ENCODE measurements around the gene VANGL1.

GRCh38 chr1:115666206-115666605, 24.4 kb downstream of the VANGL1 start:
- TF ChIP-seq GABPA (IDR thresholded peaks at IDR 0.05; ENCODE audit: low read depth) (no peak), CTCF (IDR thresholded peaks at IDR 0.05; ENCODE audit: insufficient read depth, low read length) (no peak), REST (IDR thresholded peaks at IDR 0.05; ENCODE audit: insufficient replicate concordance, low read depth) (no peak)
